PC-3 (cell line): ENCODE measurements around the gene GIMAP1.

Source experiments
- EZH2 ChIP-seq: fragments of 300-600 bp; sonication (generic); IDR thresholded peaks from one replicate; pipeline ENCODE4 v1.6.1; 2017; ENCODE audit warnings: antibody characterized with exemption, mild to moderate bottlenecking, low read length; ENCODE audit not compliant: unreplicated experiment
- EZH2phosphoT487 ChIP-seq: fragments of 300-600 bp; sonication (generic); IDR thresholded peaks from 2 replicates; pipeline ENCODE4 v1.6.1; 2018; ENCODE audit warnings: mild to moderate bottlenecking, antibody characterized with exemption, low read length, borderline replicate concordance
- TF ChIP-seq, protein P1 (sequence below): fragments of 300-600 bp; sonication (generic); conservative IDR thresholded peaks from 2 replicates; pipeline ENCODE4 v1.5.1; 2017; ENCODE audit warnings: antibody characterized with exemption, low read depth, mild to moderate bottlenecking, low read length

GRCh38 chr7:150751702-150752101 lies 35.3 kb downstream of the GIMAP1 start:
- TF ChIP-seq, protein P1, sequence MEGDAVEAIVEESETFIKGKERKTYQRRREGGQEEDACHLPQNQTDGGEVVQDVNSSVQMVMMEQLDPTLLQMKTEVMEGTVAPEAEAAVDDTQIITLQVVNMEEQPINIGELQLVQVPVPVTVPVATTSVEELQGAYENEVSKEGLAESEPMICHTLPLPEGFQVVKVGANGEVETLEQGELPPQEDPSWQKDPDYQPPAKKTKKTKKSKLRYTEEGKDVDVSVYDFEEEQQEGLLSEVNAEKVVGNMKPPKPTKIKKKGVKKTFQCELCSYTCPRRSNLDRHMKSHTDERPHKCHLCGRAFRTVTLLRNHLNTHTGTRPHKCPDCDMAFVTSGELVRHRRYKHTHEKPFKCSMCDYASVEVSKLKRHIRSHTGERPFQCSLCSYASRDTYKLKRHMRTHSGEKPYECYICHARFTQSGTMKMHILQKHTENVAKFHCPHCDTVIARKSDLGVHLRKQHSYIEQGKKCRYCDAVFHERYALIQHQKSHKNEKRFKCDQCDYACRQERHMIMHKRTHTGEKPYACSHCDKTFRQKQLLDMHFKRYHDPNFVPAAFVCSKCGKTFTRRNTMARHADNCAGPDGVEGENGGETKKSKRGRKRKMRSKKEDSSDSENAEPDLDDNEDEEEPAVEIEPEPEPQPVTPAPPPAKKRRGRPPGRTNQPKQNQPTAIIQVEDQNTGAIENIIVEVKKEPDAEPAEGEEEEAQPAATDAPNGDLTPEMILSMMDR = no peak
- no peak for TF ChIP-seq EZH2phosphoT487
- no peak for TF ChIP-seq EZH2
